Body of pancreas (tissue), 4 donors: ENCODE measurements around the gene NBPF1.
"Not testable (repeated sequence)": the region's sequence is repeated elsewhere in the genome, so short reads cannot be mapped to it uniquely, and the experiment has no call there.

ENCODE experiments used
- POLR2A ChIP-seq, 3 donors: fragments of 450-650 bp; IDR thresholded peaks; one replicate each; pipeline ENCODE4 v1.6.1; 2016; ENCODE audit warnings: antibody characterized with exemption in 3 of 3, mild to moderate bottlenecking in 2 of 3
- TF ChIP-seq, protein P1 (sequence below), 7 experiments: fragments of 450-650 bp in 4 of 7; fragments of 200-600 bp in 3 of 7; sonication (generic) in 3 of 7; IDR thresholded peaks; one replicate each; pipeline ENCODE4 v1.5.1; 2016 to 2019; ENCODE audit warnings: antibody characterized with exemption in 7 of 7

DNA sequence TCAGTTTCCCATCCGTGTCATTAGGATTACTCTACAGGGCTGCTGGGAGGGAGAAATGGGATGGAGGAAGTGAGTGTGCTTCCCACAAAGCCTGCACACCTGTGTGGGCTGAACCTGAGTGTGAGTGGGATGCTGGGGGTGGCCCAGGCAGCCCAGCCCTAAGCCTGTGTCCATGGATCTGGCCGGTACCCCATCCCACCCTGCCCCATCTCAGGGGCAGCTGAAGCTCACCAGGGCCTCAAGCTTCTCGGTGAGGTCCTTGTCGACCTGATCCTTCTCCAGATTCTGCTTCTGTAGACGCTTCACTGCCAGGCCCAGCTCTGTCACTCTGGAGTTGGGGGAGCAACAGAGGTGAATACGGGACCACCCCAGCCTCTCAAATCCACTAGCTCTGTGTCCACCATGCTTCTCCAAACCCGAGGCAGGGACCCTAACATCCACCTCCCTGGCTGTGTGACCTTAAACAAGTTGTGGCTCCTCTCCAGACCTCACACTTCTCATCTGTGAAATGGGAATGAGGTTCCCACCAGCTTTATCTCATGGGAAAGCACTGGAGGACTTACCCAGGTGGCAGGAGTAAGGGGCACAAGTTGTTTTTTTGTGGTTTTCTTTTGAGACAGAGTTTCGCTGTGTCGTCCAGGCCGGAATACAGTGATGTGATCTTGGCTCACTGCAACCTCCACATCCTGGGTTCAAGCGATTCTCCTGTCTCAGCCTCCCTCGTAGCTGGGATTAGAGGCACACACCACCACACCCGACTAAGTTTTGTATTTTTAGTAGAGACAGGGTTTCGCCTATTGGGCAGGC, 18.9 kb upstream of the NBPF1 start:
- TF ChIP-seq, protein P1, sequence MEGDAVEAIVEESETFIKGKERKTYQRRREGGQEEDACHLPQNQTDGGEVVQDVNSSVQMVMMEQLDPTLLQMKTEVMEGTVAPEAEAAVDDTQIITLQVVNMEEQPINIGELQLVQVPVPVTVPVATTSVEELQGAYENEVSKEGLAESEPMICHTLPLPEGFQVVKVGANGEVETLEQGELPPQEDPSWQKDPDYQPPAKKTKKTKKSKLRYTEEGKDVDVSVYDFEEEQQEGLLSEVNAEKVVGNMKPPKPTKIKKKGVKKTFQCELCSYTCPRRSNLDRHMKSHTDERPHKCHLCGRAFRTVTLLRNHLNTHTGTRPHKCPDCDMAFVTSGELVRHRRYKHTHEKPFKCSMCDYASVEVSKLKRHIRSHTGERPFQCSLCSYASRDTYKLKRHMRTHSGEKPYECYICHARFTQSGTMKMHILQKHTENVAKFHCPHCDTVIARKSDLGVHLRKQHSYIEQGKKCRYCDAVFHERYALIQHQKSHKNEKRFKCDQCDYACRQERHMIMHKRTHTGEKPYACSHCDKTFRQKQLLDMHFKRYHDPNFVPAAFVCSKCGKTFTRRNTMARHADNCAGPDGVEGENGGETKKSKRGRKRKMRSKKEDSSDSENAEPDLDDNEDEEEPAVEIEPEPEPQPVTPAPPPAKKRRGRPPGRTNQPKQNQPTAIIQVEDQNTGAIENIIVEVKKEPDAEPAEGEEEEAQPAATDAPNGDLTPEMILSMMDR (IDR thresholded peaks at IDR 0.05): not testable (repeated sequence)
- not testable (repeated sequence) for TF ChIP-seq POLR2A (IDR thresholded peaks at IDR 0.05)
